CD14-positive monocyte (primary cell): ENCODE measurements around the gene ARMH1. TPM values are rescaled to one million over a fixed set of nuclear protein-coding genes. Genes with fewer than 3 reads are reported as not detected.
"Not testable (repeated sequence)": the region's sequence is repeated elsewhere in the genome, so short reads cannot be mapped to it uniquely, and the experiment has no call there.

Source experiments
- DNase-seq, 3 donors: peaks; one replicate each; pipeline ENCODE4 v3.0.0-alpha.2; 2011 to 2022
- H2AFZ ChIP-seq: 2 replicates; pipeline ENCODE4 v1.6.0; 2012; ENCODE audit warnings: mild to moderate bottlenecking, low read depth, low read length, inconsistent platforms; ENCODE audit not compliant: insufficient read depth, poor library complexity, severe bottlenecking
- H3K27ac ChIP-seq, 2 donors: 1 replicate in 1 of 2; 2 replicates in 1 of 2; pipeline ENCODE4 v1.5.1; 2012 to 2013; ENCODE audit warnings: low read length in 2 of 2, control low read depth in 1 of 2, inconsistent platforms in 1 of 2, low read depth in 1 of 2, mild to moderate bottlenecking in 1 of 2
- H3K27me3 ChIP-seq, 2 donors: one replicate each; pipeline versions ENCODE4 v1.6.0 to v1.6.1; 2011 to 2013; ENCODE audit warnings: low read length in 2 of 2; ENCODE audit not compliant: control insufficient read depth in 2 of 2, insufficient read depth in 2 of 2
- H3K36me3 ChIP-seq, 2 donors: replicated peaks in 1 of 2; 1 replicate in 1 of 2; 2 replicates in 1 of 2; pipeline versions ENCODE4 v1.5.1 to v1.6.1; 2012 to 2013; ENCODE audit warnings: low read length in 2 of 2, control low read depth in 1 of 2, inconsistent platforms in 1 of 2, mild to moderate bottlenecking in 1 of 2; ENCODE audit not compliant: insufficient read depth in 2 of 2, control insufficient read depth in 1 of 2
- H3K4me1 ChIP-seq, 2 donors: 1 replicate in 1 of 2; 2 replicates in 1 of 2; pipeline versions ENCODE4 v1.5.1 to v1.6.1; 2012 to 2013; ENCODE audit warnings: low read length in 2 of 2, control low read depth in 1 of 2, inconsistent platforms in 1 of 2, mild to moderate bottlenecking in 1 of 2, moderate library complexity in 1 of 2; ENCODE audit not compliant: insufficient read depth in 2 of 2, control insufficient read depth in 1 of 2
- H3K4me2 ChIP-seq: replicated peaks from 2 replicates; pipeline ENCODE3; 2012; ENCODE audit warnings: low read length, moderate library complexity, mild to moderate bottlenecking; ENCODE audit not compliant: poor library complexity, severe bottlenecking; ENCODE audit errors: extremely low read depth
- H3K4me3 ChIP-seq, 3 experiments: fragments of 200-600 bp in 1 of 3; sonication (generic) in 1 of 3; replicated peaks in 1 of 3; 1 replicate in 2 of 3; 2 replicates in 1 of 3; pipeline ENCODE4 v1.5.1; 2011 to 2013; ENCODE audit warnings: low read length in 3 of 3, mild to moderate bottlenecking in 3 of 3, control low read depth in 2 of 3, low read depth in 2 of 3, inconsistent platforms in 1 of 3, moderate library complexity in 1 of 3
- H3K79me2 ChIP-seq: 2 replicates; pipeline ENCODE4 v1.6.0; 2012; ENCODE audit warnings: mild to moderate bottlenecking, control low read depth, inconsistent platforms, low read length, moderate library complexity; ENCODE audit not compliant: insufficient read depth
- H3K9ac ChIP-seq: 2 replicates; pipeline ENCODE4 v1.6.0; 2017; ENCODE audit warnings: low read length, mild to moderate bottlenecking; ENCODE audit not compliant: insufficient read depth, poor library complexity, severe bottlenecking
- H3K9me3 ChIP-seq, 2 donors: replicated peaks in 1 of 2; 1 replicate in 1 of 2; 2 replicates in 1 of 2; pipeline versions ENCODE4 v1.5.1 to v1.6.1; 2012 to 2013; ENCODE audit warnings: low read length in 2 of 2, control low read depth in 1 of 2; ENCODE audit not compliant: control insufficient read depth in 1 of 2, insufficient read depth in 1 of 2
- H4K20me1 ChIP-seq: 2 replicates; pipeline ENCODE4 v1.6.0; 2012; ENCODE audit warnings: mild to moderate bottlenecking, low read length, control low read depth, moderate library complexity; ENCODE audit not compliant: insufficient read depth
- H3K27ac Mint-ChIP-seq, 7 donors: one replicate each; pipeline ENCODE4 v1.8.0; 2020; ENCODE audit warnings: mild to moderate bottlenecking in 7 of 7, mixed read lengths in 7 of 7, moderate library complexity in 6 of 7, inconsistent platforms in 2 of 7
- H3K27me3 Mint-ChIP-seq, 3 donors: one replicate each; pipeline ENCODE4 v1.8.0; 2021 to 2022; ENCODE audit warnings: low read depth in 3 of 3, mild to moderate bottlenecking in 3 of 3, mixed read lengths in 3 of 3, moderate library complexity in 3 of 3, inconsistent platforms in 1 of 3
- H3K36me3 Mint-ChIP-seq, 2 donors: one replicate each; pipeline ENCODE4 v1.8.0; 2020; ENCODE audit warnings: mixed read lengths in 2 of 2, inconsistent platforms in 1 of 2, mild to moderate bottlenecking in 1 of 2
- H3K4me1 Mint-ChIP-seq: one replicate; pipeline ENCODE4 v1.8.0; 2020; ENCODE audit warnings: mild to moderate bottlenecking, mixed read lengths
- H3K4me3 Mint-ChIP-seq, 2 donors: one replicate each; pipeline ENCODE4 v1.8.0; 2020; ENCODE audit warnings: mild to moderate bottlenecking in 2 of 2, mixed read lengths in 2 of 2, moderate library complexity in 1 of 2
- H3K9me3 Mint-ChIP-seq, 7 donors: one replicate each; pipeline ENCODE4 v1.8.0; 2020 to 2022; ENCODE audit warnings: mixed read lengths in 7 of 7, mild to moderate bottlenecking in 6 of 7, moderate library complexity in 6 of 7, inconsistent platforms in 2 of 7
- CTCF ChIP-seq: fragments of 200-600 bp; IDR thresholded peaks from one replicate; pipeline ENCODE4 v1.8.0; 2022; ENCODE audit warnings: antibody characterized with exemption, mild to moderate bottlenecking
- WGBS: methylation state at CpG from one replicate; pipeline ENCODE4 v1.1.5; 2013; ENCODE audit warnings: missing lambda C conversion rate; ENCODE audit not compliant: insufficient coverage; 5-methylcytosine and 5-hydroxymethylcytosine counted together
- intact Hi-C, 2 donors: fragments of 100-400 bp; cut with micrococcal nuclease; formaldehyde crosslinking; loops; one replicate each; pipeline versions ENCODE4 v1.15.0 to v1.15.1; 2023
- polyA plus RNA-seq, 3 donors: library from polyadenylated mRNA; depleted of rRNA in 1 of 3; unstranded in 2 of 3; stranded (reverse) in 1 of 3; fragments of 300-500 nt in 2 of 3; fragments of >200 nt in 1 of 3; fragmentation: Illumina TruSeq in 2 of 3; gene quantifications; 1 replicate in 2 of 3; 2 replicates in 1 of 3; pipeline ENCODE4 v1.2.3, GENCODE V29; 2012 to 2021

Gene ARMH1
- polyA plus RNA-seq, 3 donors: 14.7 to 209 (median 15.8) TPM

- peaks cover 30% of the 10 kb centered on the region in 2 donors for H3K4me1 ChIP-seq
- intact Hi-C loops: no loop called here
- peaks cover 14 to 29% (median 23%) of the 10 kb centered on the region in 3 donors for H3K27me3 Mint-ChIP-seq
- H3K4me1 Mint-ChIP-seq: peaks cover 28% of the 10 kb centered on the region
- no peaks in the 10 kb centered on the region for H3K36me3 ChIP-seq
- peaks cover 0 to 3% of the 10 kb centered on the region in 2 donors for H3K36me3 Mint-ChIP-seq
- no peak overlapping the region for H3K9ac ChIP-seq
- H3K4me3 ChIP-seq: no peak overlapping the region
- WGBS: 30% methylated on average over 7 of the region's 7 CpGs
- DNase-seq: peak; percentile 46 to 67 (median 58)
- peak overlapping the region; percentile 20 for H3K4me2 ChIP-seq
- peak overlapping the region; percentile 2 for H2AFZ ChIP-seq
- no peaks in the 10 kb centered on the region for H3K9me3 Mint-ChIP-seq
- H3K27me3 ChIP-seq: peaks cover 0 to 9% of the 10 kb centered on the region in 2 donors
- H3K27ac Mint-ChIP-seq: peak overlapping the region in 1 of 7 donors; percentile 41
- H4K20me1 ChIP-seq: no peaks in the 10 kb centered on the region
- H3K27ac ChIP-seq: no peak overlapping the region
- TF ChIP-seq CTCF: no peak
- no peaks in the 10 kb centered on the region for H3K79me2 ChIP-seq
- no peaks in the 10 kb centered on the region for H3K9me3 ChIP-seq
- H3K4me3 Mint-ChIP-seq: peak overlapping the region in 1 of 2 donors; percentile 42
Observed at GRCh38 chr1:44696789-44697345, 22.4 kb downstream of the ARMH1 start.

GRCh38 chr1:44698138-44698537, 23.6 kb downstream of the ARMH1 start:
- H3K27me3 Mint-ChIP-seq: peaks cover 19 to 34% (median 29%) of the 10 kb centered on the region in 3 donors
- Histone ChIP-seq H2AFZ (no peak overlapping the region), H3K36me3 (no peaks in the 10 kb centered on the region), H3K4me3 (no peak overlapping the region), H3K27me3 (peaks cover 0 to 9% of the 10 kb centered on the region in 2 donors), H3K27ac (no peak overlapping the region), H3K4me1 (peaks cover 30% of the 10 kb centered on the region in 2 donors), H3K4me2 (no peak overlapping the region), H3K79me2 (no peaks in the 10 kb centered on the region), H4K20me1 (no peaks in the 10 kb centered on the region), H3K9ac (no peak overlapping the region), H3K9me3 (no peaks in the 10 kb centered on the region)
- no CpG with 5 or more reads among the region's 3 CpGs for WGBS
- peak in 2 of 3 donors; percentile 64 to 75 for DNase-seq
- peaks cover 28% of the 10 kb centered on the region for H3K4me1 Mint-ChIP-seq
- intact Hi-C loops: no loop called here
- peaks cover 0 to 1% (median 0%) of the 10 kb centered on the region in 7 donors for H3K9me3 Mint-ChIP-seq
- no peak for TF ChIP-seq CTCF
- H3K27ac Mint-ChIP-seq: peak overlapping the region in 6 of 7 donors; percentile 33 to 83 (median 81)
- peak overlapping the region in 1 of 2 donors; percentile 39 for H3K4me3 Mint-ChIP-seq
- peaks cover 0 to 3% of the 10 kb centered on the region in 2 donors for H3K36me3 Mint-ChIP-seq

GRCh38 chr1:44699375-44699774, 24.9 kb downstream of the ARMH1 start:
- H3K4me3 Mint-ChIP-seq, H4K20me1 ChIP-seq, H3K36me3 Mint-ChIP-seq, H3K79me2 ChIP-seq, H3K27me3 ChIP-seq, H3K9ac ChIP-seq, H3K9me3 ChIP-seq, H3K36me3 ChIP-seq, H3K4me3 ChIP-seq, H3K27ac ChIP-seq, H3K4me2 ChIP-seq, DNase-seq, intact Hi-C loops, H2AFZ ChIP-seq, H3K27ac Mint-ChIP-seq, H3K9me3 Mint-ChIP-seq: not testable (repeated sequence)
- Mint-ChIP-seq H3K4me1 (peaks cover 26% of the 10 kb centered on the region), H3K27me3 (peaks cover 19 to 40% (median 33%) of the 10 kb centered on the region in 3 donors)
- peaks cover 30% of the 10 kb centered on the region in 2 donors for H3K4me1 ChIP-seq
- WGBS: 96% methylated on average over 3 of the region's 9 CpGs
